OCI-LY7 (cell line): ENCODE data around the gene LDOC1. TPM values are rescaled to one million over a fixed set of nuclear protein-coding genes. Genes with fewer than 3 reads are reported as not detected.

Source experiments
- Bru-seq: library from RNA; stranded (reverse); fragments of 400-500 nt; gene quantifications from one replicate; lab custom pipeline; 2021; lab: Mats Ljungman, UMichigan
- BruChase-seq, 2 experiments: library from RNA; stranded (reverse); fragments of 400-500 nt; gene quantifications; one replicate each; lab custom pipeline; 2021; lab: Mats Ljungman, UMichigan
- BruUV-seq: library from RNA; stranded (reverse); fragments of 400-500 nt; replicated peaks from 2 replicates; lab custom pipeline; 2021; lab: Mats Ljungman, UMichigan
- CTCF ChIA-PET: fragments of 300-600 bp; sonication (Branson Sonifier 250); formaldehyde crosslinking; loops from one replicate; lab custom pipeline; 2022; ENCODE audit warnings: antibody characterized with exemption; ENCODE audit not compliant: unreplicated experiment; lab: Charles Lee
- POLR2A ChIA-PET: fragments of 300-600 bp; sonication (Branson Sonifier 250); formaldehyde crosslinking; loops from one replicate; lab custom pipeline; 2022; ENCODE audit warnings: antibody characterized with exemption; lab: Charles Lee
- DNase-seq: peaks from one replicate; pipeline ENCODE4 v3.0.0-alpha.2; 2015; ENCODE audit warnings: low spot score
- H2AFZ ChIP-seq: fragments of 200-600 bp; sonication (generic), shearing (Covaris generic); 2 replicates; pipeline ENCODE4 v1.6.1; 2014; ENCODE audit warnings: mild to moderate bottlenecking, antibody characterized with exemption, low read length, moderate library complexity
- H3K27ac ChIP-seq: fragments of 200-600 bp; sonication (generic); 2 replicates; pipeline ENCODE4 v1.5.1; 2014; ENCODE audit warnings: mixed run types, low read depth, mild to moderate bottlenecking, moderate library complexity, low read length, inconsistent platforms; ENCODE audit not compliant: poor library complexity, severe bottlenecking
- H3K36me3 ChIP-seq: fragments of 200-600 bp; sonication (generic); 2 replicates; pipeline ENCODE4 v1.6.1; 2014; ENCODE audit warnings: mild to moderate bottlenecking, antibody characterized with exemption, low read length, moderate library complexity, mixed read lengths; ENCODE audit not compliant: insufficient read depth
- H3K4me1 ChIP-seq: fragments of 200-600 bp; sonication (generic); 2 replicates; pipeline ENCODE4 v1.5.1; 2014; ENCODE audit warnings: mild to moderate bottlenecking, low read length; ENCODE audit not compliant: insufficient read depth, poor library complexity, severe bottlenecking
- H3K4me2 ChIP-seq: fragments of 200-600 bp; sonication (generic); 2 replicates; pipeline ENCODE4 v1.6.1; 2014; ENCODE audit warnings: mild to moderate bottlenecking, low read length
- H3K4me3 ChIP-seq: fragments of 200-600 bp; sonication (generic); 2 replicates; pipeline ENCODE4 v1.5.1; 2014; ENCODE audit warnings: mild to moderate bottlenecking, low read depth, low read length; ENCODE audit not compliant: poor library complexity, severe bottlenecking
- H3K79me2 ChIP-seq: fragments of 200-600 bp; sonication (generic); 2 replicates; pipeline ENCODE4 v1.6.1; 2016; ENCODE audit warnings: low read depth, mild to moderate bottlenecking, low read length, moderate library complexity, mixed read lengths; ENCODE audit not compliant: insufficient read depth
- H3K9me2 ChIP-seq: fragments of 200-600 bp; sonication (generic); 2 replicates; pipeline ENCODE4 v1.6.1; 2016; ENCODE audit warnings: mild to moderate bottlenecking, low read length, mixed read lengths; ENCODE audit not compliant: insufficient read depth
- H3K9me3 ChIP-seq: fragments of 200-600 bp; sonication (generic); 2 replicates; pipeline ENCODE4 v1.6.1; 2014; ENCODE audit warnings: mild to moderate bottlenecking, mixed run types, low read length, mixed read lengths
- H4K20me1 ChIP-seq: fragments of 200-600 bp; sonication (generic); 2 replicates; pipeline ENCODE4 v1.6.1; 2014; ENCODE audit warnings: mild to moderate bottlenecking, antibody characterized with exemption, low read length, moderate library complexity, mixed read lengths; ENCODE audit not compliant: insufficient read depth
- EZH2phosphoT487 ChIP-seq: fragments of 200-600 bp; sonication (generic); IDR thresholded peaks from 2 replicates; pipeline ENCODE4 v1.6.1; 2018; ENCODE audit warnings: low read depth, borderline replicate concordance, mild to moderate bottlenecking, mixed run types, antibody characterized with exemption, low read length, moderate library complexity, mixed read lengths
- intact Hi-C: fragments of 100-400 bp; cut with micrococcal nuclease; formaldehyde crosslinking; loops from one replicate; pipeline ENCODE4 v1.10.0; 2022; ENCODE audit not compliant: unreplicated experiment
- long read RNA-seq: library from polyadenylated mRNA; stranded (forward); transcript quantifications from one replicate; pipeline ENCODE4 v2.0.0, GENCODE V29; 2022
- total RNA-seq, 2 experiments: library from RNA; depleted of rRNA in 1 of 2; stranded (reverse); fragments of >200 nt in 1 of 2; shearing (Covaris generic) in 1 of 2; gene quantifications; 2 replicates each; pipeline ENCODE4 v1.2.3, GENCODE V29; 2014 to 2022
- TF ChIP-seq, protein P1 (sequence below): fragments of 200-600 bp; sonication (generic); conservative IDR thresholded peaks from 2 replicates; pipeline ENCODE4 v1.5.1; 2014; ENCODE audit warnings: mild to moderate bottlenecking, antibody characterized with exemption, low read length, moderate library complexity, mixed read lengths

The LDOC1 gene
- total RNA-seq (2014; rRNA removed; shearing (Covaris generic)) (not detected in 2 replicates), total RNA-seq (2022) (not detected in 2 replicates), Bru-seq, nascent RNA (not detected), BruChase-seq, experiment 1, labeled RNA remaining after a 6-hour chase (not detected), BruChase-seq, experiment 2, labeled RNA remaining after a 2-hour chase (not detected)
- long read RNA-seq, result 0 reads

GRCh38 chrX:141176586-141177451, at the start of gene LDOC1:
TSS of gene LDOC1 (minus strand) at chrX:141177129. CDS start at chrX:141177021, 108 bp downstream.
- Histone ChIP-seq H3K79me2 (no peaks in the 10 kb centered on the region), H3K4me3 (no peak within 1 kb of the TSS), H3K4me2 (no peak within 1 kb of the TSS), H3K9me3 (no peaks in the 10 kb centered on the region), H2AFZ (no peak within 1 kb of the TSS), H3K4me1 (no peaks in the 10 kb centered on the region), H3K27ac (no peak within 1 kb of the TSS), H4K20me1 (no peaks in the 10 kb centered on the region), H3K36me3 (no peaks in the 10 kb centered on the region), H3K9me2 (no peaks in the 10 kb centered on the region)
- no TSS peak for BruUV-seq
- intact Hi-C loops, result no loop called here
- no peak for TF ChIP-seq EZH2phosphoT487
- TF ChIP-seq, protein P1, sequence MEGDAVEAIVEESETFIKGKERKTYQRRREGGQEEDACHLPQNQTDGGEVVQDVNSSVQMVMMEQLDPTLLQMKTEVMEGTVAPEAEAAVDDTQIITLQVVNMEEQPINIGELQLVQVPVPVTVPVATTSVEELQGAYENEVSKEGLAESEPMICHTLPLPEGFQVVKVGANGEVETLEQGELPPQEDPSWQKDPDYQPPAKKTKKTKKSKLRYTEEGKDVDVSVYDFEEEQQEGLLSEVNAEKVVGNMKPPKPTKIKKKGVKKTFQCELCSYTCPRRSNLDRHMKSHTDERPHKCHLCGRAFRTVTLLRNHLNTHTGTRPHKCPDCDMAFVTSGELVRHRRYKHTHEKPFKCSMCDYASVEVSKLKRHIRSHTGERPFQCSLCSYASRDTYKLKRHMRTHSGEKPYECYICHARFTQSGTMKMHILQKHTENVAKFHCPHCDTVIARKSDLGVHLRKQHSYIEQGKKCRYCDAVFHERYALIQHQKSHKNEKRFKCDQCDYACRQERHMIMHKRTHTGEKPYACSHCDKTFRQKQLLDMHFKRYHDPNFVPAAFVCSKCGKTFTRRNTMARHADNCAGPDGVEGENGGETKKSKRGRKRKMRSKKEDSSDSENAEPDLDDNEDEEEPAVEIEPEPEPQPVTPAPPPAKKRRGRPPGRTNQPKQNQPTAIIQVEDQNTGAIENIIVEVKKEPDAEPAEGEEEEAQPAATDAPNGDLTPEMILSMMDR, result no peak
- ChIA-PET POLR2A (no interaction called here), CTCF (no interaction called here)
- no peak for DNase-seq

GRCh38 chrX:141221611-141222010, 44.7 kb upstream of the LDOC1 start:
- no peaks in the 10 kb centered on the region for H3K9me2 ChIP-seq
- intact Hi-C loops, result no loop called here
- TF ChIP-seq EZH2phosphoT487, result no peak
- TF ChIP-seq, protein P1, result no peak
- no peak for DNase-seq
- H2AFZ ChIP-seq, result no peak overlapping the region
- no peaks in the 10 kb centered on the region for H3K4me1 ChIP-seq
- ChIA-PET POLR2A (no interaction called here), CTCF (no interaction called here)
- no peaks in the 10 kb centered on the region for H4K20me1 ChIP-seq
- no peak overlapping the region for H3K4me3 ChIP-seq
- H3K27ac ChIP-seq, result no peak overlapping the region
- no peaks in the 10 kb centered on the region for H3K36me3 ChIP-seq
- no peaks in the 10 kb centered on the region for H3K79me2 ChIP-seq
- H3K9me3 ChIP-seq, result no peaks in the 10 kb centered on the region
- BruUV-seq, result no TSS peak
- no peak overlapping the region for H3K4me2 ChIP-seq
